Inferior parietal cortex (tissue), 1 donor: Measurements from ENCODE around the gene PDE4D.

Experiments used
- DNase-seq: peaks from one replicate; pipeline ENCODE4 v3.0.0-alpha.2; 2016; ENCODE audit errors: extremely low spot score

PDE4D gene

GRCh38 chr5:59517926-59518585 is 375.5 kb downstream of the PDE4D start:
- DNase-seq, result no peak

- no peak for DNase-seq
Measured at GRCh38 chr5:59516161-59516560, 377.4 kb downstream of the PDE4D start.

- no peak for DNase-seq
Measured at GRCh38 chr5:59506285-59506877, 387.1 kb downstream of the PDE4D start.

GRCh38 chr5:59504043-59504442 is 389.5 kb downstream of the PDE4D start:
- no peak for DNase-seq

- no peak for DNase-seq
Measured at GRCh38 chr5:59503220-59503619, 390.3 kb downstream of the PDE4D start.

- DNase-seq, result no peak
Measured at GRCh38 chr5:59501316-59501715, 392.2 kb downstream of the PDE4D start.

GRCh38 chr5:59500014-59500413 is 393.5 kb downstream of the PDE4D start:
- no peak for DNase-seq

GRCh38 chr5:59497207-59497606 is 396.3 kb downstream of the PDE4D start:
- DNase-seq, result no peak

GRCh38 chr5:59496524-59497134 is 396.9 kb downstream of the PDE4D start:
- no peak for DNase-seq

- no peak for DNase-seq
Measured at GRCh38 chr5:59491945-59492344, 401.6 kb downstream of the PDE4D start.

- DNase-seq, result no peak
Measured at GRCh38 chr5:59489551-59489950, 404.0 kb downstream of the PDE4D start.

GRCh38 chr5:59487772-59488729 is 405.5 kb downstream of the PDE4D start:
- no peak for DNase-seq

- DNase-seq, result no peak
Measured at GRCh38 chr5:59487068-59487686, 406.3 kb downstream of the PDE4D start.

GRCh38 chr5:59486508-59486907 is 407.0 kb downstream of the PDE4D start:
- no peak for DNase-seq

- DNase-seq, result no peak
Measured at GRCh38 chr5:59485629-59486439, 407.7 kb downstream of the PDE4D start.

- no peak for DNase-seq
Measured at GRCh38 chr5:59485107-59485506, 408.4 kb downstream of the PDE4D start.

GRCh38 chr5:59484618-59485017 is 408.9 kb downstream of the PDE4D start:
- no peak for DNase-seq

- no peak for DNase-seq
Measured at GRCh38 chr5:59483971-59484472, 409.5 kb downstream of the PDE4D start.

GRCh38 chr5:59479086-59479485 is 414.4 kb downstream of the PDE4D start:
- DNase-seq, result no peak

- no peak for DNase-seq
Measured at GRCh38 chr5:59474324-59474723, 419.2 kb downstream of the PDE4D start.

GRCh38 chr5:59473611-59474010 is 419.9 kb downstream of the PDE4D start:
- no peak for DNase-seq
